T47D (cell line): ENCODE measurements around the gene NRIP1.
A peak's percentile ranks its signal among the peaks of the same experiment; 100 is the strongest.

ENCODE experiments used
- DNase-seq, 2 experiments: peaks; one replicate each; pipeline versions ENCODE4 v3.0.0 to v3.0.0-alpha.2; 2011 to 2012; ENCODE audit warnings: low read depth in 1 of 2, low spot score in 1 of 2
- JUND ChIP-seq: IDR thresholded peaks from 2 replicates; pipeline ENCODE4 v1.6.1; 2012; ENCODE audit warnings: low read depth
- in situ Hi-C: cut with HindIII; loops from 2 replicates; pipeline ENCODE4 v1.10.0; 2016; ENCODE audit warnings: low sequenced_read_pairs, low pct_unique_long_range_greater_than_20kb

NRIP1 gene

DNA sequence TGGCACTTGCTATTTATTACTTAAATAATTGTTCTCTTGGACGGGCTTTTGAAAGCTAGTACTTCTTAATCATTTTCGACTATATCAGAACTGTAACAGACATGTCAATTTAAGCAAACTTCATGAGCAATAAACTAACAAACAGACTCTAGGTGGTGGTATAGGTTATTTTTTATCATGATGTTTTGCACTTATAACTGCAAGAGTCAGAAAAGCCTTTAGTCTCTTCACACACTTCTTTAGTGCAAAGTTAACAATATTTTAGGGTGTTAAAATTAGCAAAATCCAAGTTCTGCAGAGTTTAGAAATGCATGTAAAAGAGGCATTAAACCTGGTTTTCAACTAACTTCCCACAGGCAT, 2.2 kb downstream of the NRIP1 start:
- no peak for TF ChIP-seq JUND
- in situ Hi-C loops = no loop called here
- DNase-seq = peak; percentile 23 to 51

DNA sequence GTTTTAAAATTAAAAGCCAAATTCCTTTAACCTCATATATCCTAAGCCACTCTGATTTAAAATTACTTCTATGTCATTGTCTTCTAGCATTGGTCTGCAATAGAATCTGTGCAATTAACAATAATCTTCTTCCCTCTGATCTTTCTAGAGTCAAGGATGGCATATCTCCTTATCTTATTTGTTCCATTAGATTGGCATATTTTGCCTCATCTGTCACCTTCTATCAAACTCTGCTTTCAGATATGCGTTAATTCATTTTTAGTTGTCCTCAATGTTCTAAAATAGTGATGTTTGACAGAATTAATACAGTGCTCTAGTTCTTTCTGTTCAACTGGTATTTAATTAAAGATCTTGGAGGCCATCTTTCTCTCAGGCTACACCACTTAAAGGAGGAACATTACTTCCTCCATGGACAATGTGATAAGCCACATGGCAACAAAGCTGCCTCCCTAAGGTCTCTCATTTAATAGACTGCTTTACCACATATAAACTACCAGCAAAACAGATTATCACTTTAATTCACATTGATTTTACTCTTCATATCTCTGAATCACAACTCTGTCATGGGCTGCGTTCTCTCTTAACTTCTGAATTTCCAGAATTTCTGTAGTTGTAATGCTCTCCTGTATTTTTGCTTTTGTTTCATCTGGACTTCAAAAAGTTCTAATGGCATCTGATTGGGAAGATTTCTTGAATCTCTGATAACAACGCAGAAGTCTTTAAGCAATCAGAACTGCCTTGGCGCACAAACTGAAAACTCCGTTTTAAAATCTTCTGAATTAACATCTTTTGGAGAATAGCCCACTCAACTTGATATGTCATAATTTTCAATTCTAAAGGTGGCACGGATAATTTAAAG, 2.8 kb downstream of the NRIP1 start:
- in situ Hi-C loops = no loop called here
- no peak for TF ChIP-seq JUND
- DNase-seq = no peak

DNA sequence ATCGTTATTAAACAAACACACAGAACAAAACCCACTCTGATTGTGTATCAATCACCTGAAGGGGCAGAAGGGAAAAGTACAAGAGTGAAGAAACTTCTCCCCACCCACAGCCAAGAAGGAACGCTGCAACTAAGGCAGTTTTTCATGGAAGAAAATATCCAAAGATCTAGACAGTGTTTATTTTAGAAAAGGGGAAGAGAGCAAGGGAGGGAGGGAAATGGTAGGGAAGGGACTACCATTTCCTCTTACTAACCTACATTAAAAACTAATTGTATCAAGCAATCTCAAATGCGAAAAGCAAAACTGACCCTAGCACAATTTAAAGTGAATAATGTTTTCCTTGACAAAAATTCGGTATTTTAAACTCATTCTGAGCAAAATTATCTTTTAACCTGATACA, 3.5 kb downstream of the NRIP1 start:
- TF ChIP-seq JUND = no peak
- no peak for DNase-seq
- in situ Hi-C loops = no loop called here

DNA sequence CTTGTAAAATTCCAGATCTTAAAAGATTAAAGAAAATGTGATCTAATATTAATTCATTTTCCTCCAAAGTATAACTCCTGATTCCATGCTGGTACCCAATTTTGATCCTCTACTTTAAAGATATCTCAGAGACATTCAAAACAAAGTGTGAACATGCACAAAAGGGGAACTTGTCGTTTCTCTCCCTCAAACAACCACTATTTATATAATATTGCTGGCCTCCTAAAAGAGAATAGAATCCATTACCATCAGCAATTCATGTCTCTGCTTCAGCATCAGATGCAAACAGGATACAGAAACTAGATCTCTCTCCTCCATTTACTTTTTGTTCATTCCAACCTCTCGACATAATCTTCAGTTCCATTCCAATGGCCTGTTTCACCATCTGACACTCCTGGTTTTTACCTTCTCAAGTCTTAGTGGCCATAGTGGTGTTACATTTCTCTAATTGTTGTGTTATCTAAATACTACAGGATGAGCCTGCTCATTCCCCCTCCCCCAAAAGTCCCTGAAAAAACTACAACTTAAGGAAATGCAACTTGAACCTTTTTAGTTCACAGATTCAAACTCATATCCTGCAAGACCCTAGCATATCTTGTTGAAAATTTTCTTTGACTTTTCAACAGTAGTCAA, 4.1 kb downstream of the NRIP1 start:
- in situ Hi-C loops = no loop called here
- TF ChIP-seq JUND = no peak
- DNase-seq = no peak

DNA sequence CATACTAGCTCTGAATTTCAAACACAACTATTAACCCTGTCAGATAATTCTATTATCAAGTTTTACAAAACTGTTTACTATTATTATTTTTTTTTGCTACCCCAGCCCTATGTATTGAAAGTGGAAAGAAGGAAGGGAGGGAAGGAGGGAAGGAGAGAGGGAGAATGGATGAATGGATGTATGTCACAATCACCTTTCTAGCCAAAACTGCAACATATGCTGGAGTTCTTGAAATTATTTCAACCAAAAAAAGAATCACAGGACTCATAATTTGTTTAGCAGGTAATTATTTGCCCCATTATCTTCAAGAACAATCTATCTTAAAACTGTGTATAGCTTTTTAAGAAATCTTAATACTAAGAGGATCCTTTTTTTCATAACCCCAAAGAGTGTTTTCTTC, 5.4 kb downstream of the NRIP1 start:
- no peak for DNase-seq
- TF ChIP-seq JUND = no peak
- in situ Hi-C loops = no loop called here

DNA sequence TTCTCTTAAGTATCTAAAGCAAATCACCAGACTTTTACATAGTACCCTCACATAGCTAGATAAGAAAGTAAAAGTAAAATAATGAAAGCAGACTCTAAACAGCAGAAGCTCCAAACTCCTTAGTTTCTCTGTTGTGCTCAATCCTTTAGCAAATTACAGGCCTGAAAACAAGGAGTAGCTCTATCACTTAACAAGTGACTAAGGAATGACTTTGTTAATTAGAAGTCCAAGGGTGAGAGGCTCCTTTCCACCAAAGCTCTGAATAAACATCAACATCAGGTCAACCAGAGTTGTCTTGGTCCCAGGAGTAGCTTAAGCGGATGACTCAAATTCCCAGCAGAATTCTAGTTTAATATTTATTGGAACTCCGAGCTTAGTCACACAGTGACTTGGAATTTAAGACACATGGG, 5.9 kb downstream of the NRIP1 start:
- no peak for TF ChIP-seq JUND
- no peak for DNase-seq
- in situ Hi-C loops = no loop called here

DNA sequence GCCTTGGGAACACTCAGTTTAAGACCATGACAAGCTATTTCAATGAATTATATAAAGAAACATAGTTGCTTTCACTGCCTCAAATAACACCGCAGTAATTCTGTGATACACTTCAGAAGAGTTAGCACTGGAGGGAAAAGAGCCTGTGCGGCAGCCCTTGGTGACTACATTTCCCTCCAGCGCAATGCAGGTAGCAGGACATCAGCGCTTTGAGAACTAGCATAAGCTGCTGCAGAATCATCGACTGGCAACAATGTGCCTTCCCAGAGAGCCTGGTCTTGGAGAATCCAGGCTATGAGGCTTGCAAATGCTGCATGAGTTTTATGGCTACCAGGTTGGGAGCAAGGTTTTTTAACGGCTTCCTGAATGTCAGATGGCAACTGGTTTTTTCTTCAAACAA, 7.5 kb downstream of the NRIP1 start:
- in situ Hi-C loops = no loop called here
- DNase-seq = peak in 1 of 2 experiments; percentile 63
- TF ChIP-seq JUND = no peak

DNA sequence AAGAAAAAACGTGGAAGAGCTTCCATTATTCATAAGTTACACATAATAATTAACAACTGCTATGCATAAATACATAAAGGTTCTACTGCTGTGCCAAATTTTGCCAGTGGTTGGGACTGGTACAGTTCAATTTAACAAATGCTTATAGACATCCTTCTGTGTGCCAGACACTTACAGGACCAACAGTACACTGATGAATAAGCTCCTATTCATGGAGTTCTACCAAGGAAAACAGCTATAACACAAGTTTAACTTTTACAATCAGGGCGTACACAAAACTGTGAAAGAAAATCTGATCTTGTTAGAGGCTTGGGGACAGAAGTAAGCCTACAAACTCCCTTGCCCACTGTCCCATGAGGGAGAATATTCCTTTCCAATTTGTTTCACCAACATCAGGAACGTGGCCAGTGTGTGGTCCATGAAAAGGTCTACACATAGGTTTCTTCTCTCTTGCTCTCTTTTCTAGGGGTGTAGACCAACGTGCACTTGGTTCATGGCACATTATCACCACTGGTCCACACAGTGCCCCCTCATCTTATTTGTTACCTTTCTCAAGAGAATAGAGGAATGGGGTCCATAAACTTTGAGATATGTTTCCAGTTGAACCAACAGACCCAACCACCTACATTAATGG, 10.1 kb downstream of the NRIP1 start:
- TF ChIP-seq JUND = no peak
- in situ Hi-C loops = no loop called here
- no peak for DNase-seq

DNA sequence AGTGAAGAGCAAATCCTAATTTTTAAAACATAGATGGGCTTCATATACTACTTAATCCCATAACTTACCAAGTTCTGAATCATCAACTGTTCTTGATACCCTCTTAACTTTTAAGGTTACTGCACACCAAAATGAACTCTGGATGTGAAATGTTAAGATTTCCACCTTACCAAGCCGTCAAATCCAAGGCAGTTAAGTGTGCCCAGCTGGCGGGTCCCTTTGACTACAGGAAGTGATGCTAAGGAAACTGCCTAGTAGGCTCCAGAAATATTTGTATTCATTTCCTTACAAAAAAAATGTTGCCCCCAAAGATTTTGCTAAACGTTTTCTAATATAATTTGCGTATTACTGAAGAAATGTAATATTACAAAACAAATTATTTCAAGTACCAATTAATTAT, 10.7 kb downstream of the NRIP1 start:
- no peak for TF ChIP-seq JUND
- in situ Hi-C loops = no loop called here
- DNase-seq = no peak

DNA sequence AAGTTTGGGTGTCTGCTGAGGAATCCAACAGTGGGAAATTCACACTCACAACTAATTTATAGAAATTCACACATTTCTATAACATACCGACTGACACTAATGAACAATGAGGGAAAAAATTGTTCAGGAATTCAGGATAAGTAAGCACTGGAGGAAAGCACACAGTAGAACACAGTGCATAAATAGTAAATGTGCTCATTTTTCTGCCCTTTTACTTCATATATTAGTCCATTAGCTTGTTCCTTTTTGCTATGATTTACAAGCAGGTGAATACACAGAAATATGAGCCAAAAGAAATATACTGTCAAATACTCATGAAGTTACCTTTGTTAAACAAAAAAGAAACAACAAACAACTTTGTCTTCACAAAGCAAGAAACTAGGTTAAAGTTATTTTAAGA, 11.3 kb downstream of the NRIP1 start:
- TF ChIP-seq JUND = no peak
- DNase-seq = no peak
- in situ Hi-C loops = no loop called here

DNA sequence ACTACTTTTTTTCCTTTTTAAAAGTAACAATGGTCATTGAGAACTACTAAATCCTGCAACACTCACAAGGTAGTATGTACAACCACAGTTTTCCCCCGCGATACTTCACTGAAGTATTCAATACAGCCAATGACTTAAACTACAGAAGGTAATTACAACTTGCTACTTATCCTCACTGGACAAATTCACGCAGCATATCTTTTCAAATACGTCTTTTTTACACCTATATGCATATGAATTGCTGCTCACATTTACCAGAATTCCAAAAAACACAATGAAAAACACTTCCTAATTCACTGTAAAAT, 12.4 kb downstream of the NRIP1 start:
- no peak for TF ChIP-seq JUND
- in situ Hi-C loops = no loop called here

DNA sequence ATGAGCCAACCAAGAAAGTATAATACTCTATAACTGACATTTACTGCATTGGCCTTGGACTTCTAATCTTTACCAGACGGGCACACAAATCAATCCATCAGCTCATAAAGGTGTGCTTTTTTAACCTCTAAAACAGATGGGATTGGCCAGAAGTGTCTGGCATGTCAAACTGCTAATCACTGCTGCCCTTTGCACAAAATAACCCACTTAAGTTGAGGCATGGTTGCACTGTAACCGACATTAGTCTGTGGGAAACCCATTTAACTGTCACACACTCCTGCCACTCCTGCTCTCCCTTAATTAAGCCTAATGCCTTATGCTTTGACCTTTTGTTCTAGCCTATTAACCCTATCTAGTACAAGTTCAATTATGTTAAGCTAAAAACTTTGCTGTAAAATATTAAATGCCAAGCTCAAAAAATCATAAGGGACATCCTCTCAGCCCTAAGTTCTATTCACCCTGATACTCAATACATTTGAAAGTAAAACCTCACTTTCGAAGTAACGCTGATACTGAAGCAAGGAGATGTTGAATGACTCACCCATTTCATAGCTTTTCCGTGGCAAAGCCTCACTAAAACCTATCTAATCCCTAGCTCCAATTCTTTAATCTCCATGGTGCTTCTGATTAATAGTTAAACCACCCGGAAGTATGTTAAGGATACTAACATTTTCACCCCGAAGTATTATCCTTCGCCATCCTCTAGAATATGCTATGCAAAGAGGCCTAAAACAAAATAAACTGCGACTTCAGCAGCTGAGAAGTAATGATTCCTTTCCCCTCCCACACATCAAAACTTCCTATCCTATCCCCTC, 12.9 kb downstream of the NRIP1 start:
- no peak for DNase-seq
- in situ Hi-C loops = no loop called here
- no peak for TF ChIP-seq JUND

More for the DNA sequence above, 12.4 kb downstream of the NRIP1 start:
- no peak for DNase-seq
